Epidermal melanocyte (primary cell): Measurements from ENCODE around the gene KLF7.

Experiments
- DNase-seq: peaks from one replicate; pipeline ENCODE4 v3.0.0; 2011; ENCODE audit warnings: low spot score; ENCODE audit not compliant: insufficient read length

Gene KLF7

GRCh38 chr2:207167099-207167923, 1.6 kb upstream of the KLF7 start:
- no peak for DNase-seq

GRCh38 chr2:207166349-207167098, 776 bp upstream of the KLF7 start:
- DNase-seq: peak; percentile 49

GRCh38 chr2:207166039-207166348, 246 bp upstream of the KLF7 start:
- peak; percentile 98 for DNase-seq

GRCh38 chr2:207164006-207164831, 1.5 kb downstream of the KLF7 start:
- no peak for DNase-seq

GRCh38 chr2:207163756-207164005, 2.1 kb downstream of the KLF7 start:
- no peak for DNase-seq

- DNase-seq: no peak
Observed at GRCh38 chr2:207163053-207163755, 2.5 kb downstream of the KLF7 start.

- no peak for DNase-seq
Observed at GRCh38 chr2:207162316-207162715, 3.4 kb downstream of the KLF7 start.

- no peak for DNase-seq
Observed at GRCh38 chr2:207161247-207162123, 4.3 kb downstream of the KLF7 start.

- DNase-seq: no peak
Observed at GRCh38 chr2:207160115-207160514, 5.6 kb downstream of the KLF7 start.

GRCh38 chr2:207159002-207159401, 6.7 kb downstream of the KLF7 start:
- DNase-seq: no peak

- DNase-seq: no peak
Observed at GRCh38 chr2:207157731-207158130, 8.0 kb downstream of the KLF7 start.

GRCh38 chr2:207157162-207157481, 8.6 kb downstream of the KLF7 start:
- DNase-seq: no peak

GRCh38 chr2:207156451-207157161, 9.1 kb downstream of the KLF7 start:
- no peak for DNase-seq

- DNase-seq: no peak
Observed at GRCh38 chr2:207155516-207156444, 10.0 kb downstream of the KLF7 start.

GRCh38 chr2:207154556-207155510, 10.9 kb downstream of the KLF7 start:
- no peak for DNase-seq

GRCh38 chr2:207153266-207153975, 12.3 kb downstream of the KLF7 start:
- DNase-seq: no peak

- no peak for DNase-seq
Observed at GRCh38 chr2:207151048-207151447, 14.7 kb downstream of the KLF7 start.
